GM15510 (cell line): ENCODE data around the gene ETF1.
A peak's percentile ranks its signal among the peaks of the same experiment; 100 is the strongest.

Source experiments
- POLR2A ChIP-seq: IDR thresholded peaks from 3 replicates; pipeline ENCODE4 v1.6.1; 2011; ENCODE audit warnings: borderline replicate concordance; ENCODE audit not compliant: insufficient read length; ENCODE audit errors: extremely low read depth

Gene ETF1

DNA sequence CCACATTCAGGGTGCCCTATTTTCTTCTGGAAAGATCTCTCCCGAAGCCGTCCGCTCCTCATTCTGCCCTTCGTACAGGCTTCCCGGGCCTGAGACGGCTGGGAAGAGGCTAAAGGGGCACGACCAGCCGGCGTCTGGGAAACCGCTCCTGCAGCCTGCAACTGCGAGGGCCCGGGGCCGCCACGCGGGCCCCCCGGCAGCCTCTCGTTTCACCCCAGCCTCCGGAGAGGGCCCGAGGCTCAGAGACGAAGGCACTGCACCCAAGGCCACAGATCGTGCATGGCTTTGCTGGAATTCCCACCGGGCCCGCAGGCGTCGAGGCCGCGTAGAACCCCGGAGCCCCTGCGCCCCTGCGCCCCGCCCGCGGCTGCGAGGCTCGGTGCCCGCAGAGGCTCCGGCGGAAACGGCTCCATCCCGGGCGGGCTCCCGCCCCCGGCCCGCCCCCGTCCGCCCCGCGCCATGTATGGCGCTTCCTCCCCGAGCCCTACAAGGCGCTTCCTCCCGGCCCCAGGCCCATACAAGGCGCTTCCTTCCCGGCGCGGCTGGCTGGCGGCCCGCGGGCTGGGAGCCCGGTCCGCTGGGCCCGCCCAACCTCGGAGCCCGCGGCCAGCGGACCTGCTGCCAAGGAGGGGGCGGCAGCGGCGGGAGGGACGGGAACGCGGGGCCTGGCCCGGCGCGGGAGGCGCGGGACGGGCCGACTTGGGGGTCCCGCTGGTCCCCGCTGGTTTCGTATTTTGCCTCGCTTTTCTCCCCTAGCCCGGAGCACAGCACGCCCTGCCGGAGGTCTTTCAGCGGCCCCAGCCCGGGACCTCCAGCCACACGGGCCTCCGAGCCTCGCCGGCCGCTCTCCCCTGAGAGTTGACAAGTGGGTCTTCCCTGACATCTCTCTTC is 51.1 kb downstream of the ETF1 start:
- no peak for TF ChIP-seq POLR2A

DNA sequence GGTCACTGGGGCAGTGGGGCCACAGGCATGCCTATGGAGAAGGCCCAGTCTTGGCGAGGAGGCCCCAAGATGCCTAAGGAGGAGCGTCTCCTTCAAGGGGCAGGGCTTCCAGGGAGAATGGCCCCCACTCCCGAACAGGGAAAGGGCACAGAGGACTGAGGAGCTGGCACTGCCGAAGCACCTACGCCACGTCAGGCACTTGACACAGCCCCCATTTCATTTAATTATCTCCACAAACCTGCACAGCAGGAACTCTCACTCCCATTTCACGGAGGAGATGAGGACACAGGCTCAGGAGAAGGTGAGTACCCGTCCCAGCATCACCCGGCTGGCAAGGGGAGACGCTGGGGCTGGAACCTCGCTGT is 51.8 kb downstream of the ETF1 start:
- no peak for TF ChIP-seq POLR2A

DNA sequence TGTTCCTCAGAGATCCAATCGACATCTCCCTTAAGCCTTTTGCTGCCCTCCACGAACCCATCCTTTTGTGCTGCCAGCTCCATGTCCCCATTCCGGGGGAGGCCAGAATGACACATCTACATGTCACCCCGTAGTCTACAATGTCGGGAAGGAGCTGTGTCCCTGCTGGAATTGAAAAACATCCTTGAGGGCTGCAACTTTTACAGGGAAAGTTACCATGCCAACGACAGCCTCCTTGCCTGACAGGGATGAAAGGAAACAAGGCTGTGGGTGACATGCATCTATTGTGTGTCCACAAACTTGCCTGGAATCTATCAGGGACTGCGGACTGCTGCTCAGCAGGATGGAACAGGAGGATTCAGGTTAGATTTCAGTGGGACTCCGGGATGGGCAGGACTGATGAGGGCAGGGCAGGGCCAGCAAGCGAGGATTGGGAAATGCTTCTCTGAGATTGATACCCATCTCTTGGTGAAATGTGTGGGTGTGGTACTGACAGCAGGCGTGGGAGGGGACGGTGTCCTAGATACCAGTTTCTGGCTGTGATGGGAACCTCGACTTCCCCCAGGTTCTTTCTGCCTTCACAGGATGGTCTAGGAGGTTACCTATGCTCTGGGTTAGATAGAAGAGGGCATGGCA is 52.3 kb downstream of the ETF1 start:
- TF ChIP-seq POLR2A: no peak

DNA sequence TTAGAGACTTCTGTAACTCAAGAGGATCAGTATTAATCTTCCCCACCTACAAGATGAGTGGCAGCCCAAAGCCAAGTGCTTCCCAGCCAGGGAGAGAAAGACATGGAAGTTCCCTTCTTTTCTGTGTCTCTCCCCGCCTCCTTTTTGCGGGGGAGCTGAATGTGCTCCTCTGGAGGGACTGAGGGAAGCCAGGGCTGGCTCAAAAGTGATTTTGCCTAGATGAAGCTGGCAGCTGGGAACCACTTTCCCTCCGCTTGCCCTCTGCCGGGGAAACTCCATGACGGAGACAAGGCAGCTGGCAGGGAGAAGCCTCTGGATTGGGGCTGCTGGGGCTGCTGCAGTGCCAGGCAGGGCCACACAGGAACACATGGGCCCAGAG is 53.4 kb downstream of the ETF1 start:
- no peak for TF ChIP-seq POLR2A

DNA sequence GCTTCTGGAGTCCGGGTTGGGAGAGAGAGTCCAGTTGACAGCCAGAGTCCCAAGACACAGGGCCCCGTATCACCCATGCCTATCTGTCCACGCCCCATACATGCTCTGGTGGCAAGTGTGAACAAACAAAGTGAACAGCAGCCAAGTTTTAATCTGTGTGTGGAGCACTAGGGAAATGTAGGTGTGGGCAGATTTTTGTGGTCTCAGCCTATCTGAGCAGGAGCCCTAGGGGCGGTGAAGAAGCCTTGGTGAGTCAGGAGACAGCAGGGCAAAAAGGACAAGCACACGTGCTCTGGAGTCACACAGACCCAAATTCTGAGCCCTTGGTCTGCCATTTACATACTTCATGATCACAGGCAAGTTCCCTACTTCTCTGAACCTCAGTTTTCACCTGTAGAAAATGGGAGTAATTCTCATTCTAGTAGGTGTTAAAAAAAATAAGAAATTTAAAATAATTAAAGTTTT is 54.5 kb downstream of the ETF1 start:
- no peak for TF ChIP-seq POLR2A

DNA sequence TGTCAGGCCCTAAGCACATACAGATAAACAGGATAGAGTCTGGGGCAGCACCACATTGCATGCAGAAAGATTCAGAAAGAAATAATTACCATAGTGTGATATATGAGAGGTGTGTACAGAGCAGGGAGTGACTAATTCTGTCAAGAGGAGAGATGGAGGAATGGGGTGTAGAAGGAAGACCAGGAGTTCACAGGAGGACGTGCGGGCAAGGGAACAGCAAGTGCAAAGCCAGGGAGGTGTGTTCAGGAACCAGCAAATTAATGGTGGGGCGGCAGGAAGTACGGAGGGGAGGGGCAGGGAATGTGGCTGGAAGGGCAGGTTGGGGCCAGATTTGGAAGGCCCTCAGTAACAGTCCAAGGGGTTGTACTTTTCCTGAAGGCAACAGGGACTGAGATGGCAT is 60.4 kb downstream of the ETF1 start:
- TF ChIP-seq POLR2A: no peak

DNA sequence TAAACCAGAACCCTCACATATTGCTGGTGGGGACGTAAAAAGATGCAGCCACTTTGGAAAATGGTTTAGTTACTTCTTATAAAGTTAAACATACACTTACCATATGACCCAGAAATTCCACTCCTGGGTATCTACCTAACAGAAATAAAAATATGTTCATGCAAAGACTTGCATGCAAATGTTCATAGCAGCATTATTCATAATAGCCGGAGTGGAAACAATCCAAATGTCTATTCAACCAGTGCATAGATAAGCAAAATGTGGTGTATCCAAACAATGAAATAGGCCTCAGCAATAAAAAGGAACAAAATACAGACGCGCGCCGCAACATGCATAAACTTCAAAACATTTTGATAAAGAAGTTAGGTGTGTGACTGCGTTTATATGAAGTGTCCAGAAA is 66.1 kb downstream of the ETF1 start:
- TF ChIP-seq POLR2A: no peak

DNA sequence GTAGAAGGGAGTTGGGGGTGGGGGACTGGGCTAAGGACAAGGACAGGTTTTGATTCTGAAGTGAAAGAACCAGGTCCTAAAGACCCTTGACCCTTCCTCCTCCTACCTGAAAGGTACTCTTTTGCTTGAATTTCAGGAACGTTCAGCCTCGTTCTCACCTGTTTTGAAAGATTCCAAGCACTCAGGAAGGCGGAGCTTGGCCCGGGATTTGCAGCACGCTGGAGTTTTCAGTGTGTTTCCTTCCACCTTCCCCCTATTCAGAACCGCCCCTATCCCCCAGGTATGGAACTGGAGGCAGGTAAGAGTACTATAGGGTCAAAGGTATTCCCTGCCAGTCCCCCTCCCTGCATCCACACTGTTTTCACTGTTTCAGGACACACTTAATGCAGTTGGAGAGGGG is 70.7 kb downstream of the ETF1 start:
- no peak for TF ChIP-seq POLR2A

DNA sequence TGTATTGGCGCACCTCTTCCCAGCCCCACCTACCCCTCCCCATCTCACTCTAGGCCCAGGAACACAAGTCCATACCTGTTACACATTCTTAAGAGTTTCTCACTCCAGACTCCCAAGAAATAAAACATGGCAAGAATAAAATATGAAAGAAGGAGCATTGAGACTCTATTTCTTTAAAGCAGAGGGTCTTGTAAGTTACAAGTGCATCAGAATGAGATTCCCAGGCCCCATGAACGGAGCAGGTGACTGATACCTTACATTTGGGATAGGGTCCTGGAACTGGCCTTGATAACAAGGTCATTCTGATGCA is 72.0 kb downstream of the ETF1 start:
- TF ChIP-seq POLR2A: no peak

DNA sequence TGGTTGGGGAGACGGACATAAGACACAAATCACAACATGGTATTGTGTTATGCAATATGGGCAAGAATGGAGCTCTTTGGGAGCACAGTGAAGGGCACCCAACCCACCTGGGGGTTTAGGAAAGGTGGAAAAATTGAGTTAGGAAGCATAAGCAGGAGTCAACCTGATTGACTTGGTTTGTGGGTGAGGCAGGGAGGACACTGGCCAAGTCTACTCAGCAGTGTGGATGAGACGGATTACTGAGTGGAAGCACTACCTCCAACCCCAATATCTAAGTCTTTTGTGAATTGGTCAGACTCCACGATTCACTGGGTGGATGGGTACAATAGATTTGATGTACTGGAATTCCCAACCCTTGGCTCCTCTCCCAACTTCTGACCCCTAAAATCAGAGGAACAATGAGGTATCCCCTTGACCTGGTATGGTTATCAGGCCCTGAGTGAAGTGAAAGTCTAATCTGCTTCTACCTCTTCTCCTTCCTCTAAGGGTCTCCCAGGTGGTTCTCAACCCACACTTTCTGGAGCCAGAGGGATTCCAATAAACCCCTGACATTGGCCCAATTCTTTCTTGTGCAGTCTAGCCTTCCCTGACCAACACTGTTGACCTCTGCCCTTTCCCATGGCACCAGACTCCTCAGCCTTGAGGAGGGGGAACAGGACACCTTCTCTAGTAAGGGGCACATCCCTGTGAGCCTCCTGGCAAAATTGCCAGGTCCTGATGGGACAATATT is 72.5 kb downstream of the ETF1 start:
- TF ChIP-seq POLR2A: no peak

DNA sequence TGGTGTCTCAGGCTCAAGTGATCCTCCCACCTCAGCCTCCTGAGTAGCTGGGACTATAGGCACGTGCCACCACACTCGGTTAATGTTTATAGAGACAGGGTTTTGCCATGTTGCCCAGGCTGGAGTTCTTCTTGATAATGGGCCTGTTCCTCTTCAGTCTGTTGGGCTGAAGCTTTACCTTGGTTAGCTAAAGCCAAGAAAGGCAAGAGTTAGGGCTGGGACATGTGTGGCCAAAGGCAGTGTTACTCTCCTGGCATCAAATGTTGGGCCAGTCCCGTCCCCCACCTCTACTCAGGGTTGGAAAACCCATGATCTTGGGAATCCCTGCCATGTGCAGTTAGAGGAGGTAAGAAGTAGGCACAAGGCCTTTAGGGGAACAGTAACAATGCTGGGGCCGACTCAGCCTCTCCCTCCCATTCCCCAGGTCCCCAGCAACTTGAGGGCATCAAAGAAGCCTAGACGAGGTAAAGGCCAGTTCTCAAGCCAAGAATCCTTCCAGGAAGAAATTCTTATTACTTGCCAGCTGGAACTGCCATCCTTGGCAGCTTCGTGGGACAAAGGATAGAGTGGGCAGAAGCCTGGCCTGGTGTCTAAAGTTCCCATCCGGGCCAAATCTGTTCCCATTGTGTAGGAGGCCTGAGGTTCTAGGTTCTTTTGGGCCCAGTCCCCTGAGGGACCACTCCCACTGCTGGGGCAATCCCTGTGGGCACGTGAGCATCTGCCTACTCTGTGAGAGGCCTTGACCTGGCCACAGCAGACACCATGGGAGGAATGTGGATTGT is 73.3 kb downstream of the ETF1 start:
- TF ChIP-seq POLR2A: peak; percentile 6

DNA sequence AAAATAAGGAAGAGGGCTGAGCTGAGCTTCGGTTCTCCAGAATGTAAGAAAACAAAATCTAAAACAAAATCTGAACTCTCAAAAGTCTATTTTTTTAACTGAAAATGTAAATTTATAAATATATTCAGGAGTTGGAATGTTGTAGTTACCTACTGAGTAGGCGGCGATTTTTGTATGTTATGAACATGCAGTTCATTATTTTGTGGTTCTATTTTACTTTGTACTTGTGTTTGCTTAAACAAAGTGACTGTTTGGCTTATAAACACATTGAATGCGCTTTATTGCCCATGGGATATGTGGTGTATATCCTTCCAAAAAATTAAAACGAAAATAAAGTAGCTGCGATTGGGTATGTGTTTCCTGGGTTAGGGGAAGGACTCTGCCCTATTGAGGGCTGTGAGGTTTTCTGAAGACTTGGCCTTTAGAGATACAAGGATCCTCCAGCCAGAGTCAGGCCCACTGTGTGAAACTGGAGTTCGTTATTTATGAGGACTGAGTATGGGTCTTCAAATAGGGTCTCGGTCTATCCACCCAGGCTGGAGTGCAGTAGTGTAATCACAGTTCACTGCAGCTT is 74.0 kb downstream of the ETF1 start:
- TF ChIP-seq POLR2A: no peak

DNA sequence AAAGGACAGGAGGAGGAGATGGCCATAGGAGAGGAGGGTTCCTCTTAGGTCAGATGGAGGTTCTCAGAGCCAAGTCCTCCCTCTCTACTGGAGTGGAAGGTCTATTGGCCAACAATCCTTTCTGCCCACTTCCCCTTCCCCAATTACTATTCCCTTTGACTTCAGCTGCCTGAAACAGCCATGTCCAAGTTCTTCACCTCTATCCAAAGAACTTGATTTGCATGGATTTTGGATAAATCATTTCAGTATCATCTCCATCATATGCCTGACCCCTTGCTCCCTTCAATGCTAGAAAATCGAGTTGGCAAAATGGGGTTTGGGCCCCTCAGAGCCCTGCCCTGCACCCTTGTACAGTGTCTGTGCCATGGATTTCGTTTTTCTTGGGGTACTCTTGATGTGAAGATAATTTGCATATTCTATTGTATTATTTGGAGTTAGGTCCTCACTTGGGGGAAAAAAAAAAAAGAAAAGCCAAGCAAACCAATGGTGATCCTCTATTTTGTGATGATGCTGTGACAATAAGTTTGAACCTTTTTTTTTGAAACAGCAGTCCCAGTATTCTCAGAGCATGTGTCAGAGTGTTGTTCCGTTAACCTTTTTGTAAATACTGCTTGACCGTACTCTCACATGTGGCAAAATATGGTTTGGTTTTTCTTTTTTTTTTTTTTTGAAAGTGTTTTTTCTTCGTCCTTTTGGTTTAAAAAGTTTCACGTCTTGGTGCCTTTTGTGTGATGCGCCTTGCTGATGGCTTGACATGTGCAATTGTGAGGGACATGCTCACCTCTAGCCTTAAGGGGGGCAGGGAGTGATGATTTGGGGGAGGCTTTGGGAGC is 74.7 kb downstream of the ETF1 start:
- TF ChIP-seq POLR2A: no peak

DNA sequence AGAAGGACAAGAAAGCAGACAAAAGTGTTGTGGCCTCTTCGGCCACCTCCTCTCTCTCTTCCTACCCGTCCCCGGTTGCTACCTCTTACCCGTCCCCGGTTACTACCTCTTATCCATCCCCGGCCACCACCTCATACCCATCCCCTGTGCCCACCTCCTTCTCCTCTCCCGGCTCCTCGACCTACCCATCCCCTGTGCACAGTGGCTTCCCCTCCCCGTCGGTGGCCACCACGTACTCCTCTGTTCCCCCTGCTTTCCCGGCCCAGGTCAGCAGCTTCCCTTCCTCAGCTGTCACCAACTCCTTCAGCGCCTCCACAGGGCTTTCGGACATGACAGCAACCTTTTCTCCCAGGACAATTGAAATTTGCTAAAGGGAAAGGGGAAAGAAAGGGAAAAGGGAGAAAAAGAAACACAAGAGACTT is 75.3 kb downstream of the ETF1 start:
- no peak for TF ChIP-seq POLR2A
